Panc1 (cell line): ENCODE results near the gene ITPR2. TPM values are rescaled to one million over a fixed set of nuclear protein-coding genes. Genes with fewer than 3 reads are reported as not detected.
A peak's percentile ranks its signal among the peaks of the same experiment; 100 is the strongest.

Experiments
- ATAC-seq: fragments of 200-7000 bp; cut with Tn5 transposase; 2 replicates; pipeline ENCODE4 v1.9.1; 2020; ENCODE audit warnings: mild to moderate bottlenecking, moderate library complexity
- BruUV-seq: library from RNA; stranded (reverse); fragments of 400-500 nt; replicated peaks from 2 replicates; lab custom pipeline; 2021; lab: Mats Ljungman, UMichigan
- CTCF ChIA-PET: fragments of 300-600 bp; sonication (Branson Sonifier 250); formaldehyde crosslinking; loops from one replicate; lab custom pipeline; 2022; ENCODE audit warnings: antibody characterized with exemption; lab: Charles Lee
- POLR2A ChIA-PET: fragments of 300-600 bp; sonication (Branson Sonifier 250); formaldehyde crosslinking; loops from one replicate; lab custom pipeline; 2022; ENCODE audit warnings: antibody characterized with exemption; lab: Charles Lee
- DNase-seq: peaks from one replicate; pipeline ENCODE4 v3.0.0-alpha.2; 2010; ENCODE audit warnings: low read depth, low spot score
- H3K27ac ChIP-seq: 2 replicates; pipeline ENCODE4 v1.5.1; 2011; ENCODE audit warnings: mild to moderate bottlenecking, low read length, inconsistent platforms
- H3K27me3 ChIP-seq: fragments of 200-500 bp; sonication (Bioruptor generic); 2 replicates; pipeline ENCODE4 v1.6.0; 2014; ENCODE audit warnings: low read length, inconsistent platforms; ENCODE audit not compliant: control insufficient read depth, insufficient read depth
- H3K36me3 ChIP-seq: fragments of 200-500 bp; sonication (Bioruptor generic); 2 replicates; pipeline ENCODE4 v1.5.1; 2014; ENCODE audit warnings: inconsistent platforms, mild to moderate bottlenecking, low read length, moderate library complexity; ENCODE audit not compliant: control insufficient read depth, insufficient read depth
- H3K4me1 ChIP-seq: 2 replicates; pipeline ENCODE4 v1.5.1; 2011; ENCODE audit warnings: inconsistent platforms, mild to moderate bottlenecking, low read length, moderate library complexity; ENCODE audit not compliant: control insufficient read depth, insufficient read depth
- H3K4me3 ChIP-seq, 2 experiments: 2 replicates each; pipeline ENCODE4 v1.5.1; 2011 to 2012; ENCODE audit warnings: low read depth in 2 of 2, low read length in 2 of 2, mild to moderate bottlenecking in 2 of 2, inconsistent platforms in 1 of 2, moderate library complexity in 1 of 2
- H3K9me3 ChIP-seq: fragments of 200-500 bp; sonication (Bioruptor generic); 2 replicates; pipeline ENCODE4 v1.5.1; 2014; ENCODE audit warnings: low read depth, mild to moderate bottlenecking, inconsistent platforms, low read length, moderate library complexity; ENCODE audit not compliant: control insufficient read depth, insufficient read depth
- POLR2AphosphoS5 ChIP-seq: IDR thresholded peaks from 2 replicates; pipeline ENCODE4 v1.6.1; 2012; ENCODE audit warnings: mild to moderate bottlenecking, low read depth, low read length, moderate library complexity
- SIN3A ChIP-seq: IDR thresholded peaks from 2 replicates; pipeline ENCODE4 v1.6.1; 2012; ENCODE audit warnings: low read depth, mild to moderate bottlenecking, low read length, moderate library complexity, borderline replicate concordance; ENCODE audit not compliant: insufficient read depth
- TCF7L2 ChIP-seq: IDR thresholded peaks from 2 replicates; pipeline ENCODE4 v1.6.1; 2011; ENCODE audit warnings: mild to moderate bottlenecking, low read depth, low read length, inconsistent platforms
- in situ Hi-C: cut with HindIII; loops from 2 replicates; pipeline ENCODE4 v1.10.0; 2016; ENCODE audit warnings: low sequenced_read_pairs, low pct_unique_long_range_greater_than_20kb
- intact Hi-C: fragments of 100-400 bp; cut with micrococcal nuclease; formaldehyde crosslinking; loops from one replicate; pipeline ENCODE4 v1.10.0; 2022; ENCODE audit not compliant: unreplicated experiment
- total RNA-seq: library from RNA; stranded (reverse); gene quantifications from one replicate; pipeline ENCODE4 v1.2.1, GENCODE V29; 2021; ENCODE audit not compliant: unreplicated experiment
- TF ChIP-seq, protein P1 (sequence below), 2 experiments: IDR thresholded peaks; 2 replicates each; pipeline ENCODE4 v1.6.1; 2011 to 2012; ENCODE audit warnings: low read depth in 2 of 2, control low read depth in 1 of 2, low read length in 1 of 2, mild to moderate bottlenecking in 1 of 2, moderate library complexity in 1 of 2; ENCODE audit not compliant: insufficient read depth in 1 of 2

ITPR2 gene
- total RNA-seq, 1 experiment from 2014 or later: 41.8 TPM

GRCh38 chr12:26748741-26749431 is 84.1 kb downstream of the ITPR2 start:
- H3K4me3 ChIP-seq: no peak overlapping the region
- in situ Hi-C loops: no loop called here
- DNase-seq: no peak
- H3K27ac ChIP-seq: no peak overlapping the region
- ChIA-PET POLR2A (no interaction called here), CTCF (no interaction called here)
- H3K9me3 ChIP-seq: no peaks in the 10 kb centered on the region
- H3K36me3 ChIP-seq: no peaks in the 10 kb centered on the region
- BruUV-seq: no TSS peak
- intact Hi-C loops: no loop called here
- H3K4me1 ChIP-seq: peaks cover 7% of the 10 kb centered on the region; the same call in 1 of the 2 replicates
- no peak for ATAC-seq
- no peak for TF ChIP-seq SIN3A
- no peaks in the 10 kb centered on the region for H3K27me3 ChIP-seq

DNA sequence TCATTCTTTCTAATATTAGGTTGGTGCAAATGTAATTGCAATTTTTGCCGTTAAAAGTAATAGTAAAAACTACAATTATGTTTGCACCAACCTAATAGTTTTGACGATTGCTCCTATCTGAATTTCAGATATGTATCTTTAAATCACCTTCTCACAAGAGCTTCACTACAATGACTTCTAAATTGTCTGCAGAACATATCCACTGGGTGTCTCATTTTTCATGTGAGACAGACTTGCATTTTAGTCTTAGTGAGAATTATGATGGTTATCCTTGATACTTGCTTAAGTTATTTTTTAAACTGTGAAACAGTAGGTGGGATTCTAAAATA is 84.6 kb downstream of the ITPR2 start:
- DNase-seq (no peak), ATAC-seq (no peak)
- no peak overlapping the region for H3K4me3 ChIP-seq
- ChIA-PET POLR2A (no interaction called here), CTCF (no interaction called here)
- no peaks in the 10 kb centered on the region for H3K36me3 ChIP-seq
- H3K9me3 ChIP-seq: no peaks in the 10 kb centered on the region
- TF ChIP-seq TCF7L2 (no peak), POLR2AphosphoS5 (no peak), SIN3A (no peak)
- TF ChIP-seq, protein P1, sequence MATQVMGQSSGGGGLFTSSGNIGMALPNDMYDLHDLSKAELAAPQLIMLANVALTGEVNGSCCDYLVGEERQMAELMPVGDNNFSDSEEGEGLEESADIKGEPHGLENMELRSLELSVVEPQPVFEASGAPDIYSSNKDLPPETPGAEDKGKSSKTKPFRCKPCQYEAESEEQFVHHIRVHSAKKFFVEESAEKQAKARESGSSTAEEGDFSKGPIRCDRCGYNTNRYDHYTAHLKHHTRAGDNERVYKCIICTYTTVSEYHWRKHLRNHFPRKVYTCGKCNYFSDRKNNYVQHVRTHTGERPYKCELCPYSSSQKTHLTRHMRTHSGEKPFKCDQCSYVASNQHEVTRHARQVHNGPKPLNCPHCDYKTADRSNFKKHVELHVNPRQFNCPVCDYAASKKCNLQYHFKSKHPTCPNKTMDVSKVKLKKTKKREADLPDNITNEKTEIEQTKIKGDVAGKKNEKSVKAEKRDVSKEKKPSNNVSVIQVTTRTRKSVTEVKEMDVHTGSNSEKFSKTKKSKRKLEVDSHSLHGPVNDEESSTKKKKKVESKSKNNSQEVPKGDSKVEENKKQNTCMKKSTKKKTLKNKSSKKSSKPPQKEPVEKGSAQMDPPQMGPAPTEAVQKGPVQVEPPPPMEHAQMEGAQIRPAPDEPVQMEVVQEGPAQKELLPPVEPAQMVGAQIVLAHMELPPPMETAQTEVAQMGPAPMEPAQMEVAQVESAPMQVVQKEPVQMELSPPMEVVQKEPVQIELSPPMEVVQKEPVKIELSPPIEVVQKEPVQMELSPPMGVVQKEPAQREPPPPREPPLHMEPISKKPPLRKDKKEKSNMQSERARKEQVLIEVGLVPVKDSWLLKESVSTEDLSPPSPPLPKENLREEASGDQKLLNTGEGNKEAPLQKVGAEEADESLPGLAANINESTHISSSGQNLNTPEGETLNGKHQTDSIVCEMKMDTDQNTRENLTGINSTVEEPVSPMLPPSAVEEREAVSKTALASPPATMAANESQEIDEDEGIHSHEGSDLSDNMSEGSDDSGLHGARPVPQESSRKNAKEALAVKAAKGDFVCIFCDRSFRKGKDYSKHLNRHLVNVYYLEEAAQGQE (IDR thresholded peaks at IDR 0.05; ENCODE audit: insufficient read depth in 1 of 2, low read depth in 2 of 2, low read length in 1 of 2): no peak
- H3K27ac ChIP-seq: no peak overlapping the region
- H3K4me1 ChIP-seq: peaks cover 7% of the 10 kb centered on the region; the same call in 1 of the 2 replicates
- intact Hi-C loops (no loop called here), in situ Hi-C loops (no loop called here)
- BruUV-seq: no TSS peak
- no peaks in the 10 kb centered on the region for H3K27me3 ChIP-seq

- POLR2A ChIA-PET: no interaction called here
- intact Hi-C loops (no loop called here), in situ Hi-C loops (no loop called here)
- no peaks in the 10 kb centered on the region for H3K9me3 ChIP-seq
- H3K4me1 ChIP-seq: peaks cover 7% of the 10 kb centered on the region; the same call in 1 of the 2 replicates
- H3K36me3 ChIP-seq: no peaks in the 10 kb centered on the region
- ATAC-seq (peak; percentile 82), DNase-seq (peak; percentile 2)
- no TSS peak for BruUV-seq
- H3K27ac ChIP-seq: no peak overlapping the region
- CTCF ChIA-PET: no interaction called here
- H3K27me3 ChIP-seq: no peaks in the 10 kb centered on the region
- no peak overlapping the region for H3K4me3 ChIP-seq
- TF ChIP-seq TCF7L2 (no peak), SIN3A (no peak)
- TF ChIP-seq, protein P1 (IDR thresholded peaks at IDR 0.05; ENCODE audit: insufficient read depth in 1 of 2, low read depth in 2 of 2, low read length in 1 of 2): no peak
These were observed 86.8 kb downstream of the ITPR2 start for GRCh38 chr12:26746121-26746714.
